HCT116 (cell line): ENCODE measurements around the gene KRTAP12-1. TPM values are rescaled to one million over a fixed set of nuclear protein-coding genes. Genes with fewer than 3 reads are reported as not detected.
A peak's percentile ranks its signal among the peaks of the same experiment; 100 is the strongest.

Source experiments
- ATAC-seq: fragments of 200-7000 bp; cut with Tn5 transposase; 2 replicates; pipeline ENCODE4 v1.9.1; 2020; ENCODE audit warnings: mild to moderate bottlenecking, moderate library complexity
- BruUV-seq: library from RNA; stranded (reverse); fragments of 400-500 nt; replicated peaks from 2 replicates; lab custom pipeline; 2021; lab: Mats Ljungman, UMichigan
- CTCF ChIA-PET: fragments of 300-600 bp; sonication (Branson Sonifier 250); formaldehyde crosslinking; loops from one replicate; lab custom pipeline; 2021; ENCODE audit warnings: antibody characterized with exemption; lab: Charles Lee
- POLR2A ChIA-PET: fragments of 300-600, 350-600 bp; sonication (Branson Sonifier 250); formaldehyde crosslinking; loops from one replicate; lab custom pipeline; 2021; ENCODE audit warnings: antibody characterized with exemption; lab: Charles Lee
- RAD21 ChIA-PET, 2 experiments: fragments of 300-600 bp; sonication (Branson Sonifier 250); formaldehyde crosslinking; loops; one replicate each; lab custom pipeline; 2023; ENCODE audit warnings: low total read pairs in 2 of 2; ENCODE audit not compliant: uncharacterized antibody in 2 of 2, unreplicated experiment in 2 of 2, low non-redundant PET in 1 of 2; lab: Charles Lee
- DNase-seq: peaks from one replicate; pipeline ENCODE4 v3.0.0-alpha.2; 2010; ENCODE audit warnings: low read depth, low spot score
- H2AFZ ChIP-seq: fragments of 200-600 bp; shearing (Covaris generic), sonication (generic); 2 replicates; pipeline ENCODE4 v1.6.1; 2017; ENCODE audit warnings: low read depth, mixed run types, mixed read lengths, antibody characterized with exemption, low read length; ENCODE audit not compliant: poor library complexity, severe bottlenecking
- H3K27ac ChIP-seq: 2 replicates; pipeline ENCODE4 v1.5.1; 2012; ENCODE audit warnings: low read depth, low read length
- H3K27me3 ChIP-seq: fragments of 200-600 bp; sonication (generic); 2 replicates; pipeline ENCODE4 v1.6.1; 2016; ENCODE audit warnings: mixed run types, low read length, mixed read lengths; ENCODE audit not compliant: insufficient read depth
- H3K36me3 ChIP-seq, 2 experiments: fragments of 200-500 bp in 1 of 2; fragments of 200-600 bp in 1 of 2; sonication (Bioruptor generic) in 1 of 2; sonication (generic) in 1 of 2; 2 replicates each; pipeline versions ENCODE4 v1.5.1 to v1.6.1; 2014 to 2016; ENCODE audit warnings: low read length in 2 of 2, inconsistent platforms in 1 of 2, mixed read lengths in 1 of 2, mixed run types in 1 of 2; ENCODE audit not compliant: insufficient read depth in 2 of 2, control insufficient read depth in 1 of 2
- H3K4me1 ChIP-seq, 2 experiments: fragments of 200-600 bp in 1 of 2; sonication (generic) in 1 of 2; 2 replicates each; pipeline versions ENCODE4 v1.5.1 to v1.6.1; 2012 to 2017; ENCODE audit warnings: low read length in 2 of 2, inconsistent platforms in 1 of 2, mild to moderate bottlenecking in 1 of 2, mixed read lengths in 1 of 2, mixed run types in 1 of 2, moderate library complexity in 1 of 2; ENCODE audit not compliant: insufficient read depth in 2 of 2, control insufficient read depth in 1 of 2
- H3K4me2 ChIP-seq: fragments of 200-600 bp; sonication (generic); 2 replicates; pipeline ENCODE4 v1.6.1; 2017; ENCODE audit warnings: mixed run types, low read length, mixed read lengths
- H3K4me3 ChIP-seq, 2 experiments: fragments of 200-600 bp in 1 of 2; sonication (generic) in 1 of 2; replicated peaks in 1 of 2; 2 replicates each; pipeline ENCODE4 v1.5.1; 2011 to 2016; ENCODE audit warnings: low read length in 2 of 2, control low read depth in 1 of 2, low read depth in 1 of 2, mild to moderate bottlenecking in 1 of 2, mixed read lengths in 1 of 2, mixed run types in 1 of 2
- H3K79me2 ChIP-seq: fragments of 200-600 bp; sonication (generic); 2 replicates; pipeline ENCODE4 v1.6.1; 2017; ENCODE audit warnings: mild to moderate bottlenecking, mixed run types, low read length, moderate library complexity, mixed read lengths; ENCODE audit not compliant: insufficient read depth
- H3K9ac ChIP-seq: fragments of 200-600 bp; sonication (generic); 2 replicates; pipeline ENCODE4 v1.6.1; 2016; ENCODE audit warnings: low read length, mixed read lengths
- H3K9me2 ChIP-seq: fragments of 200-600 bp; sonication (generic), shearing (Covaris generic); 2 replicates; pipeline ENCODE4 v1.6.1; 2017; ENCODE audit warnings: mixed run types, mild to moderate bottlenecking, moderate library complexity; ENCODE audit not compliant: insufficient read depth
- H3K9me3 ChIP-seq, 2 experiments: fragments of 200-500 bp in 1 of 2; fragments of 200-600 bp in 1 of 2; sonication (Bioruptor generic) in 1 of 2; sonication (generic) in 1 of 2; 2 replicates each; pipeline ENCODE4 v1.6.1; 2014 to 2017; ENCODE audit warnings: low read length in 2 of 2, mixed read lengths in 2 of 2, inconsistent platforms in 1 of 2, low read depth in 1 of 2, mild to moderate bottlenecking in 1 of 2, mixed run types in 1 of 2, moderate library complexity in 1 of 2; ENCODE audit not compliant: control insufficient read depth in 1 of 2, insufficient read depth in 1 of 2
- H4K20me1 ChIP-seq: fragments of 200-600 bp; sonication (generic), shearing (Covaris generic); 2 replicates; pipeline ENCODE4 v1.6.1; 2017; ENCODE audit warnings: mixed run types, mild to moderate bottlenecking, moderate library complexity; ENCODE audit not compliant: insufficient read depth
- ELF1 ChIP-seq: IDR thresholded peaks from 2 replicates; pipeline ENCODE4 v1.6.1; 2012; ENCODE audit warnings: low read depth, borderline replicate concordance
- TCF7L2 ChIP-seq: IDR thresholded peaks from 2 replicates; pipeline ENCODE4 v1.7.0; 2011; ENCODE audit warnings: borderline replicate concordance, inconsistent platforms; ENCODE audit not compliant: insufficient read depth, insufficient read length; ENCODE audit errors: extremely low read depth
- intact Hi-C: fragments of 100-400 bp; cut with micrococcal nuclease; formaldehyde crosslinking; loops from 2 replicates; pipeline ENCODE4 v1.10.0; 2022
- total RNA-seq: library from RNA; stranded (reverse); gene quantifications from one replicate; pipeline ENCODE4 v1.2.1, GENCODE V29; 2021; ENCODE audit not compliant: unreplicated experiment
- TF ChIP-seq, protein P1 (sequence below), 3 experiments: fragments of 200-600 bp in 1 of 3; sonication (generic) in 1 of 3; IDR thresholded peaks in 2 of 3; conservative IDR thresholded peaks in 1 of 3; 2 replicates each; pipeline ENCODE4 v1.5.1; 2012 to 2017; ENCODE audit warnings: low read depth in 2 of 3, low read length in 2 of 3, antibody characterized with exemption in 1 of 3, borderline replicate concordance in 1 of 3, control low read depth in 1 of 3, mild to moderate bottlenecking in 1 of 3, mixed read lengths in 1 of 3, mixed run types in 1 of 3, moderate library complexity in 1 of 3; ENCODE audit not compliant: insufficient read depth in 1 of 3

The KRTAP12-1 gene
- total RNA-seq, 1 experiment from 2014 or later, result not detected

DNA sequence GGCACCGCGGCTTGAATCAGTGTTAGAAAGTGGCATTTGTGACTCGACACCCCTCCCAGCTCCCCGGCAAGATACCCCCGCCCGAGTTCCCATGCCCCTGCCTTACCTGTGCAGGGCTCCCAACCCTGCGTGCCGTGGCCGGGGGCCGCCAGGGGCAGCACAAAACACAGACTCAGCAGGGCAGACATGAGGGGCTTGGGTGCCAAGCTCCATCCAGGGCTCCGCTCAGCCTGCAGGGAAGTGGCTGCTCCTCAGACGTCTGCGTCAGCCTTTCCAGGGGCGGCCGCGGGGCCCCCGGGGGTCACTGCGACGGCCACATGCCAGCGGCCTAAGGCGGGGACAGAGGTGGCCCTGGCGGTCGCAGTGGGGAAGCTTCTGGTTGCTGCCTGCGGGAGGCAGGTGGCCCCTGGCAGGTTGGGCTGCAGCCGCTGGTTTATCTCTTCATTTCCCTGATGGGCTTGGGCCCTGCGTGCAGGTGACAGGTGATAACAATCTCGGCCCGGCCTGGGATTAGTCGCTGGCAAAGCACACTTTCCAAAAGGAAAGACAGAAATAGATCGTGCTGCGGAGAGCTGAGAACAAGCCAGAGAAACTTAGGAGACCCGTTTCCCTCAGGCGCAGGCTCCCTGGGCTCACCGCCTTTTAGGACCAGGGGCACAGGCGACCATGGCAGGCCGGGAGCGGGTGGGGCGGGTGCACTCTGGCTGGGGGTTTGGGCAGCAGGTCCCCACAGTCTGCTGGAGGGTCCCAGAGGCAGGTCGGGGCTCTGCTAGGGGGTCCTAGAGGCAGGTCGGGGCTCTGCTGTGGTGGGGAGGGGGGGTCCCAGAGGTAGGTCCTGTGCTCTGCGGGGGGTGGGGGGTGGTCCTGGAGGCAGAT lies 29.6 kb upstream of the KRTAP12-1 start, which contains the start of gene TSPEAR:
TSPEAR (minus strand) TSS at position 246 of the 876 bp plus-strand sequence; CDS start at position 188, 58 bp downstream.
- H3K9me3 ChIP-seq, result no peaks in the 10 kb centered on the region
- ATAC-seq, result peak; percentile 38; the same call in 1 of the 2 replicates
- RAD21 ChIA-PET, result no interaction called here
- H3K4me2 ChIP-seq, result no peak within 1 kb of the TSS
- H3K9ac ChIP-seq, result no peak within 1 kb of the TSS
- BruUV-seq, result no TSS peak
- no peak within 1 kb of the TSS for H3K4me3 ChIP-seq
- TF ChIP-seq, protein P1, sequence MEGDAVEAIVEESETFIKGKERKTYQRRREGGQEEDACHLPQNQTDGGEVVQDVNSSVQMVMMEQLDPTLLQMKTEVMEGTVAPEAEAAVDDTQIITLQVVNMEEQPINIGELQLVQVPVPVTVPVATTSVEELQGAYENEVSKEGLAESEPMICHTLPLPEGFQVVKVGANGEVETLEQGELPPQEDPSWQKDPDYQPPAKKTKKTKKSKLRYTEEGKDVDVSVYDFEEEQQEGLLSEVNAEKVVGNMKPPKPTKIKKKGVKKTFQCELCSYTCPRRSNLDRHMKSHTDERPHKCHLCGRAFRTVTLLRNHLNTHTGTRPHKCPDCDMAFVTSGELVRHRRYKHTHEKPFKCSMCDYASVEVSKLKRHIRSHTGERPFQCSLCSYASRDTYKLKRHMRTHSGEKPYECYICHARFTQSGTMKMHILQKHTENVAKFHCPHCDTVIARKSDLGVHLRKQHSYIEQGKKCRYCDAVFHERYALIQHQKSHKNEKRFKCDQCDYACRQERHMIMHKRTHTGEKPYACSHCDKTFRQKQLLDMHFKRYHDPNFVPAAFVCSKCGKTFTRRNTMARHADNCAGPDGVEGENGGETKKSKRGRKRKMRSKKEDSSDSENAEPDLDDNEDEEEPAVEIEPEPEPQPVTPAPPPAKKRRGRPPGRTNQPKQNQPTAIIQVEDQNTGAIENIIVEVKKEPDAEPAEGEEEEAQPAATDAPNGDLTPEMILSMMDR (IDR thresholded peaks at IDR 0.05 in 2 of 3, conservative IDR thresholded peaks at IDR 0.05 in 1 of 3; ENCODE audit: borderline replicate concordance in 1 of 3, insufficient read depth in 1 of 3, low read depth in 2 of 3, low read length in 2 of 3), result 0 out of 6 replicates have a peak, but pooled peaks of 1 of the 3 experiments have one; percentile 1
- no peak for TF ChIP-seq ELF1
- TF ChIP-seq, all 23 proteins: peak for 1
- POLR2A ChIA-PET, result no interaction called here
- no peak for DNase-seq
- Histone ChIP-seq H3K79me2 (no peaks in the 10 kb centered on the region), H3K9me2 (no peaks in the 10 kb centered on the region), H4K20me1 (no peaks in the 10 kb centered on the region), H3K4me1 (peaks cover 0 to 6% of the 10 kb centered on the region in 2 experiments; a peak in 1 of 4 replicates), H3K27me3 (peaks cover 30% of the 10 kb centered on the region; the same call in 1 of the 2 replicates), H3K36me3 (no peaks in the 10 kb centered on the region), H2AFZ (no peak within 1 kb of the TSS), H3K27ac (no peak within 1 kb of the TSS)
- CTCF ChIA-PET, result no interaction called here
- intact Hi-C loops, result no loop called here

DNA sequence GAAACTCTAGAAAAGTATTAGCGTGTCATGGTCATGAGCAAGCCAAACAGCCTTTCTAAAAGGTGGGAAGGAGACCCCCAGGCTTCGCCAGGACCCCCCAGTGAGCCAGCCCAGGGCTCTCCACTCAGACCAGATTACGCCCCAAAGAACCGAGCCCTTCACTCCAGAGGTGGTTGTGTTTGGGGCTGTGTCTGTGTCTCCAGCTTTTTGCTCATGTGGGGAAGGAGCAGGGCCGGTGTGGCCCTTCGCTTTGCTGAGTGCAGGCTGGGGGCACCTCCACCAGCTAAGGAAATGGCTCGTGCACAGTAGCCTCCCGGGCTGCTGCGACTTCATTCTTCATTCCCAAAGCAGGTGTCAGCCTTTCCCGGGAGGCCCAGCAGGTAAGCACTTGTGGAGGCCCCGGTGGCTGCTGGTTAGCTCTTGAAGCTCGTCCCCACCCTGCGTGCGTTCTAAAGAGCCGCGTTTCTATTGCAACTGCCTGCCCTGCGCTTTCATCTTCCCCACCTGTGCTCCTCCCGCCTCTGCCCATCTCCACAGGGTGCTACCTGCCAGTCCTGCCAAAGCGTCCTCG lies 28.9 kb upstream of the KRTAP12-1 start:
- Histone ChIP-seq H3K9ac (no peak overlapping the region), H3K27me3 (peaks cover 30% of the 10 kb centered on the region; the same call in 1 of the 2 replicates), H3K4me1 (peaks cover 0 to 6% of the 10 kb centered on the region in 2 experiments; a peak in 1 of 4 replicates), H4K20me1 (no peaks in the 10 kb centered on the region), H3K27ac (no peak overlapping the region), H3K9me2 (no peaks in the 10 kb centered on the region), H2AFZ (no peak overlapping the region), H3K4me2 (no peak overlapping the region), H3K4me3 (no peak overlapping the region), H3K9me3 (no peaks in the 10 kb centered on the region), H3K79me2 (no peaks in the 10 kb centered on the region), H3K36me3 (no peaks in the 10 kb centered on the region)
- POLR2A ChIA-PET, result no interaction called here
- BruUV-seq, result no TSS peak
- TF ChIP-seq TCF7L2 (peak; percentile 54), ELF1 (no peak)
- DNase-seq (no peak), ATAC-seq (peak; percentile 52)
- CTCF ChIA-PET, result no interaction called here
- RAD21 ChIA-PET, result no interaction called here
- intact Hi-C loops, result no loop called here
